T-helper 2 cell treated with Interferon-gamma antibody and Interleukin-4, amounts not matched to agents 5 μg/mL and 100 μg/mL, for 36 hours (primary cell): ENCODE measurements around the gene SV2C.

ENCODE experiments used
- DNase-seq: peaks from one replicate; pipeline ENCODE4 v3.0.0; 2021; ENCODE audit warnings: low spot score
- H3K27ac Mint-ChIP-seq: one replicate; pipeline ENCODE4 v1.8.0; 2021; ENCODE audit warnings: mild to moderate bottlenecking, mixed read lengths
- H3K27me3 Mint-ChIP-seq: one replicate; pipeline ENCODE4 v1.8.0; 2021; ENCODE audit warnings: low read depth, mixed read lengths
- H3K36me3 Mint-ChIP-seq: one replicate; pipeline ENCODE4 v1.8.0; 2021; ENCODE audit warnings: low read depth, mixed read lengths
- H3K4me1 Mint-ChIP-seq: one replicate; pipeline ENCODE4 v1.8.0; 2021; ENCODE audit warnings: low read depth, mixed read lengths
- H3K4me3 Mint-ChIP-seq: one replicate; pipeline ENCODE4 v1.8.0; 2022; ENCODE audit warnings: mild to moderate bottlenecking, moderate library complexity, mixed read lengths
- H3K9me3 Mint-ChIP-seq: one replicate; pipeline ENCODE4 v1.8.0; 2021; ENCODE audit warnings: mixed read lengths

The SV2C gene

GRCh38 chr5:76125888-76126287 is 42.7 kb downstream of the SV2C start:
- no peaks in the 10 kb centered on the region for H3K36me3 Mint-ChIP-seq
- H3K4me3 Mint-ChIP-seq = no peak overlapping the region
- H3K27me3 Mint-ChIP-seq = peaks cover 7% of the 10 kb centered on the region
- H3K27ac Mint-ChIP-seq = no peak overlapping the region
- no peak for DNase-seq
- no peaks in the 10 kb centered on the region for H3K4me1 Mint-ChIP-seq
- H3K9me3 Mint-ChIP-seq = no peaks in the 10 kb centered on the region

- Mint-ChIP-seq H3K27ac (no peak overlapping the region), H3K4me3 (no peak overlapping the region), H3K27me3 (peaks cover 36% of the 10 kb centered on the region), H3K4me1 (no peaks in the 10 kb centered on the region), H3K36me3 (no peaks in the 10 kb centered on the region), H3K9me3 (no peaks in the 10 kb centered on the region)
- DNase-seq = no peak
Measured at GRCh38 chr5:76134003-76134402, 50.8 kb downstream of the SV2C start.

GRCh38 chr5:76134646-76135045 is 51.5 kb downstream of the SV2C start:
- no peak for DNase-seq
- Mint-ChIP-seq H3K27me3 (peaks cover 36% of the 10 kb centered on the region), H3K4me3 (no peak overlapping the region), H3K27ac (no peak overlapping the region), H3K4me1 (no peaks in the 10 kb centered on the region), H3K36me3 (no peaks in the 10 kb centered on the region), H3K9me3 (no peaks in the 10 kb centered on the region)

- peaks cover 31% of the 10 kb centered on the region for H3K27me3 Mint-ChIP-seq
- no peak overlapping the region for H3K27ac Mint-ChIP-seq
- H3K36me3 Mint-ChIP-seq = no peaks in the 10 kb centered on the region
- H3K4me1 Mint-ChIP-seq = no peaks in the 10 kb centered on the region
- no peaks in the 10 kb centered on the region for H3K9me3 Mint-ChIP-seq
- DNase-seq = no peak
- no peak overlapping the region for H3K4me3 Mint-ChIP-seq
Measured at GRCh38 chr5:76137887-76138542, 54.8 kb downstream of the SV2C start.

GRCh38 chr5:76143884-76144283 is 60.7 kb downstream of the SV2C start:
- no peak for DNase-seq
- Mint-ChIP-seq H3K9me3 (no peaks in the 10 kb centered on the region), H3K4me3 (no peak overlapping the region), H3K27me3 (peaks cover 5% of the 10 kb centered on the region), H3K4me1 (no peaks in the 10 kb centered on the region), H3K27ac (no peak overlapping the region), H3K36me3 (no peaks in the 10 kb centered on the region)

GRCh38 chr5:76144513-76145274 is 61.5 kb downstream of the SV2C start:
- DNase-seq = no peak
- Mint-ChIP-seq H3K27me3 (peaks cover 5% of the 10 kb centered on the region), H3K27ac (no peak overlapping the region), H3K4me1 (no peaks in the 10 kb centered on the region), H3K9me3 (no peaks in the 10 kb centered on the region), H3K4me3 (no peak overlapping the region), H3K36me3 (no peaks in the 10 kb centered on the region)

GRCh38 chr5:76145945-76146344 is 62.8 kb downstream of the SV2C start:
- Mint-ChIP-seq H3K27me3 (peaks cover 5% of the 10 kb centered on the region), H3K4me1 (no peaks in the 10 kb centered on the region), H3K27ac (no peak overlapping the region), H3K36me3 (no peaks in the 10 kb centered on the region), H3K4me3 (no peak overlapping the region), H3K9me3 (no peaks in the 10 kb centered on the region)
- no peak for DNase-seq

- Mint-ChIP-seq H3K4me3 (no peak overlapping the region), H3K27me3 (peaks cover 12% of the 10 kb centered on the region), H3K36me3 (no peaks in the 10 kb centered on the region), H3K4me1 (no peaks in the 10 kb centered on the region), H3K27ac (no peak overlapping the region), H3K9me3 (no peaks in the 10 kb centered on the region)
- DNase-seq = no peak
Measured at GRCh38 chr5:76149636-76150035, 66.5 kb downstream of the SV2C start.

- Mint-ChIP-seq H3K27me3 (peaks cover 25% of the 10 kb centered on the region), H3K36me3 (no peaks in the 10 kb centered on the region), H3K4me1 (no peaks in the 10 kb centered on the region), H3K27ac (no peak overlapping the region), H3K9me3 (no peaks in the 10 kb centered on the region), H3K4me3 (no peak overlapping the region)
- DNase-seq = no peak
Measured at GRCh38 chr5:76152161-76152560, 69.0 kb downstream of the SV2C start.

GRCh38 chr5:76152700-76153099 is 69.5 kb downstream of the SV2C start:
- Mint-ChIP-seq H3K4me3 (no peak overlapping the region), H3K4me1 (no peaks in the 10 kb centered on the region)

GRCh38 chr5:76153271-76153670 is 70.1 kb downstream of the SV2C start:
- Mint-ChIP-seq H3K9me3 (no peaks in the 10 kb centered on the region), H3K27ac (no peak overlapping the region), H3K27me3 (peaks cover 30% of the 10 kb centered on the region), H3K4me3 (no peak overlapping the region), H3K36me3 (no peaks in the 10 kb centered on the region), H3K4me1 (no peaks in the 10 kb centered on the region)
- DNase-seq = no peak

More at GRCh38 chr5:76152700-76153099, 69.5 kb downstream of the SV2C start:
- Mint-ChIP-seq H3K9me3 (no peaks in the 10 kb centered on the region), H3K36me3 (no peaks in the 10 kb centered on the region), H3K27me3 (peaks cover 27% of the 10 kb centered on the region), H3K27ac (no peak overlapping the region)
- no peak for DNase-seq

- no peak for DNase-seq
- no peaks in the 10 kb centered on the region for H3K4me1 Mint-ChIP-seq
- H3K27ac Mint-ChIP-seq = no peak overlapping the region
- H3K27me3 Mint-ChIP-seq = peaks cover 36% of the 10 kb centered on the region
- H3K36me3 Mint-ChIP-seq = no peaks in the 10 kb centered on the region
- H3K4me3 Mint-ChIP-seq = no peak overlapping the region
- no peaks in the 10 kb centered on the region for H3K9me3 Mint-ChIP-seq
Measured at GRCh38 chr5:76154009-76154690, 71.0 kb downstream of the SV2C start.

- H3K9me3 Mint-ChIP-seq = no peaks in the 10 kb centered on the region
- no peak overlapping the region for H3K27ac Mint-ChIP-seq
- H3K36me3 Mint-ChIP-seq = no peaks in the 10 kb centered on the region
- no peak for DNase-seq
- H3K27me3 Mint-ChIP-seq = peaks cover 41% of the 10 kb centered on the region
- H3K4me1 Mint-ChIP-seq = no peaks in the 10 kb centered on the region
- no peak overlapping the region for H3K4me3 Mint-ChIP-seq
Measured at GRCh38 chr5:76155536-76155935, 72.4 kb downstream of the SV2C start.

- no peaks in the 10 kb centered on the region for H3K4me1 Mint-ChIP-seq
- no peak for DNase-seq
- no peaks in the 10 kb centered on the region for H3K36me3 Mint-ChIP-seq
- no peak overlapping the region for H3K4me3 Mint-ChIP-seq
- H3K27me3 Mint-ChIP-seq = peaks cover 23% of the 10 kb centered on the region
- H3K27ac Mint-ChIP-seq = no peak overlapping the region
- no peaks in the 10 kb centered on the region for H3K9me3 Mint-ChIP-seq
Measured at GRCh38 chr5:76162335-76162734, 79.2 kb downstream of the SV2C start.
